Epithelial cell of prostate (primary cell): ENCODE data around the gene PEA15.

Source experiments
- DNase-seq: peaks from one replicate; pipeline ENCODE4 v3.0.0-alpha.2; 2011; ENCODE audit warnings: low read depth, low spot score
- H3K27ac ChIP-seq: fragments of 450-650 bp; 2 replicates; pipeline ENCODE4 v1.5.1; 2017; ENCODE audit warnings: mild to moderate bottlenecking

PEA15 gene

DNA sequence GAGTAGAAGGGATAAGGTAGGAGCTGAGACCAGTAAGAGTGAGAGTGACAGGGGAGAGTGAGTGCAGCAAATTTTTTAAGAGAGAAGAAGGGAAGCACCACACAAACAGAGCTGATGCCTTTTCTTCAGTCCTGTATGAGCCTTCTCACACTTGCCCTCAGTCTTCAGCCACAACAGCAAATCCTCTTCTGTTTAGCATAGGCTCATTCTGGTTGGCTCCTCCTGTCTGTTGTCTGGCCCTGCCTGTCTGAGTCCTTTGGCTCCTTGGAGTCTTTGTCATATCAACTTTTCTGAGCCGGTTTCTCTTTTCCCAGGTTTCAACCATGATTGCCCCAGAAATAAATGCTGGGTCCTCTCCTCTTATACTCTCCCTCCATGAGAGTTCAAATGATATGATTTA is 27.5 kb upstream of the PEA15 start:
- H3K27ac ChIP-seq = no peak overlapping the region
- DNase-seq = no peak

- DNase-seq = no peak
- H3K27ac ChIP-seq = no peak overlapping the region
These were observed 26.5 kb upstream of the PEA15 start for GRCh38 chr1:160178731-160179130.

GRCh38 chr1:160179336-160179735 is 25.8 kb upstream of the PEA15 start:
- no peak overlapping the region for H3K27ac ChIP-seq
- DNase-seq = no peak

GRCh38 chr1:160186246-160186645 is 18.9 kb upstream of the PEA15 start:
- no peak overlapping the region for H3K27ac ChIP-seq
- no peak for DNase-seq

- no peak overlapping the region for H3K27ac ChIP-seq
- DNase-seq = no peak
These were observed 18.5 kb upstream of the PEA15 start for GRCh38 chr1:160186729-160187128.

DNA sequence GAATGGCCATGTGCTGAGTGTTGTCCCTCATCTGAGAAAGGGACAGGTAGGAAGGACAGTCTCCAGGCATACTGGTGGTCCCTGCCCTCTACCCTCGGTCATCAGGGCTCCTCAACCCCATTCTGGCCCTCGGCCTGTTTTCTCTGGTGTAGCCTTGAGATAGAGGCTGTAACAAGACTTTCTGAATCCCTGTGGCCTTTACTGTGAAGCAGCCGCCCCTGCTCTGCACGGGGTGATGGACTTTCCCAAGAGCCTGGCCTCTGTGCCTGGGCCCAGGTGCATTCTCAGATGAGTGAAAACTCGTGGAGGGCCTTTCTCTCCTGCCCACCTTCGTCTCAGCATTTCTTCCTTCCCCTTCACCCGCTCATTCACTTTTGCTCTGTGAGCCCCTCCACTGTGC is 17.8 kb upstream of the PEA15 start:
- H3K27ac ChIP-seq = no peak overlapping the region
- no peak for DNase-seq

DNA sequence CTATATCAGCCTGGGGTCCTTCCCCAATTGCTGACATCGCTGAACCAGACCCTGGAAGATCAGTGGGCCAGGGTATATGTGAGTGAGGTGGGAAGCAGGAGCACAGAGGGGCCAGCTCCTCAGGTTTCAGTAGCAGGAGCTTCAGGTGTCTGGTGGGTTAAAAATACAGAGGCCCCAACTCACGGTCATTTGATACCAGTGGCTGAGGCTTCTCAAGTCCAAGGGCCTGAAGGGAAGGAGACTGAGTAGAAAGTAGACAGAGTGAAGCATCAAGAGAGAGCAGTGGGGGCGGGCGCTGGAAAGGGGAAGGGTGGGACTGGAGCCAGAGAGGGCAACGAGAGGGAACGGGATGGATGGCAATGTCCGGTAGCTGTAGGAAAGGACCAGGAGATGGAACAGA is 16.8 kb upstream of the PEA15 start:
- H3K27ac ChIP-seq = no peak overlapping the region
- no peak for DNase-seq

GRCh38 chr1:160189649-160190625 is 15.2 kb upstream of the PEA15 start, which contains the start of gene CASQ1:
Gene CASQ1, plus strand, starts transcription at chr1:160190575. Its CDS starts 177 bp downstream, at chr1:160190752.
- no peak within 1 kb of the TSS for H3K27ac ChIP-seq
- DNase-seq = no peak

DNA sequence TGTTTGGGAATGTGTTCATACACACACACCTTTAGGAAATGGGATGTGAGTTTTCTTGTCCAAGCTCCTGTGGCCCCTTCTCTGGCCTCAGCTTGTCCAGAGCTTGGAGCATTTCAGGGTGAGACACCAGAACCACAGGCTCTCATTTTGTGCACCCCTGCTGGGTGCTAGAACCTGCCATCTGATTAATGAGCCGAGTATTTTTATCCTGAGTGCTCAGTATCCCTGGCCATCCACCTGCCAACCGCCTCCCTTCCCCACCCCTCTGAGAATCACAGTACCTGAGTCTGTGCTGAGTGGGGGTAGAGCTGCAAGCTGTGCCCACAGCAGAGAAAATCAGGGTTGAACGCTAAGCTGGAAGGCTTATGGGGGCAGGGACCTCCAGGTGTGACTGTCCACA is 13.4 kb upstream of the PEA15 start:
- no peak for DNase-seq
- no peak overlapping the region for H3K27ac ChIP-seq

DNA sequence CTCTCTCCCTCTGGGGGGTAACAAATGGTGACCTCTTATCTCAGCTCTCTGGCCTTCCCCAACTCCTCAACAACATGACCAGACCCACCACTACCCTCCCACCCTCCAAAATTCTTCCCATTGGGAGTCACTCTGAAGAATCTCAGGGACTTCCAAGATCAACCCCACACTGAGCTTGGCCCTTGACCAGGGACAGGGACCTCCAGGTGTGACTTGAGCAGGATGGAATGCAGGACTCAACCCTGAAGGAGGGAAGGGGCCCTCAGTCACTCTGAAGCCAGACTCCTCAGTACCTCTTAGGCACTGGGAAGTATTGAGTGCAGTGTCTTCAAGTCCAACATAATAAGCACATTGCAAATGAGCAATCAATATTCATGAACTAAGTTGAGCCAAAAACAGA is 12.9 kb upstream of the PEA15 start:
- no peak overlapping the region for H3K27ac ChIP-seq
- no peak for DNase-seq

- peak; percentile 18 for DNase-seq
- no peak overlapping the region for H3K27ac ChIP-seq
These were observed 11.9 kb upstream of the PEA15 start for GRCh38 chr1:160193091-160193819.

GRCh38 chr1:160193832-160194736 is 11.1 kb upstream of the PEA15 start:
- no peak for DNase-seq
- H3K27ac ChIP-seq = no peak overlapping the region

GRCh38 chr1:160194737-160195059 is 10.5 kb upstream of the PEA15 start:
- no peak for DNase-seq
- H3K27ac ChIP-seq = no peak overlapping the region

DNA sequence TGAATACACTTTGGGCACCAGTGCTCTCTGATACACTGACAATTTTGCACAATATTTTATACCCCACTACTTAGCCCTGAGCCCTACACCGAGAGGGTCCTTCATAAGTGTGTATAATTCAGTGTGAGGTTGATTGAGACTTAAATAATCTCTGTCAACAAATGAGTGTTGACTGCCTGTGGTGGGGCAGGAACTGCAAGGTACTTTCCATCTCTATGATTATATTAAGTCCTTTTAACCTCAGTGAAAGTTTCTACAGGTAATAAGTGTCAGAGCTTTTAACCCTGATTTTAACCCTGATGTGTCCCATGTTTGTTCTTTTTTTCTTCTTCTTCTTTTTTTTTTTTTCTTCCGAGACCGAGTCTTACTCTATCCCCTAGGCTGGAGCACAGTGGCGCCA is 9.0 kb upstream of the PEA15 start:
- no peak for DNase-seq
- no peak overlapping the region for H3K27ac ChIP-seq

DNA sequence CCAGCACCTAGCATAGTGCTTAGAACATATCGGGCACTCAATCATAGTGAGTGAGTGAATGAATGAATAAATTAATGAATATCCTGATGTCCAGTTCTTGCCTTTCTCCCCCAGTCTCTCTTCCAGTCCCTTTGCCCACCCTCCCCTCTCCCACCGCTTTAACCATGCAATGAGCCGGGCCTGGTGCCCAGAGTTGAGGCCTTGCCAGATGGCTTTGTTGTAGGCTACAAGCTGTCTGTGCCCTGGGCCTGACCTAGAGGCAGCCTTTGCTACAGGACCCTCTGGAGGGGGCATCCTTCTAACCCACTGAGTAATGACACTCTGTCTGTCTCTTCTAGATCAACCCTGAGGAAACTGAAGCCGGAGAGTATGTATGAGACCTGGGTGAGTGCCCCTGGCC is 8.0 kb upstream of the PEA15 start:
- no peak for DNase-seq
- H3K27ac ChIP-seq = no peak overlapping the region

- no peak for DNase-seq
- H3K27ac ChIP-seq = no peak overlapping the region
These were observed 4.4 kb upstream of the PEA15 start for GRCh38 chr1:160200786-160201185.

DNA sequence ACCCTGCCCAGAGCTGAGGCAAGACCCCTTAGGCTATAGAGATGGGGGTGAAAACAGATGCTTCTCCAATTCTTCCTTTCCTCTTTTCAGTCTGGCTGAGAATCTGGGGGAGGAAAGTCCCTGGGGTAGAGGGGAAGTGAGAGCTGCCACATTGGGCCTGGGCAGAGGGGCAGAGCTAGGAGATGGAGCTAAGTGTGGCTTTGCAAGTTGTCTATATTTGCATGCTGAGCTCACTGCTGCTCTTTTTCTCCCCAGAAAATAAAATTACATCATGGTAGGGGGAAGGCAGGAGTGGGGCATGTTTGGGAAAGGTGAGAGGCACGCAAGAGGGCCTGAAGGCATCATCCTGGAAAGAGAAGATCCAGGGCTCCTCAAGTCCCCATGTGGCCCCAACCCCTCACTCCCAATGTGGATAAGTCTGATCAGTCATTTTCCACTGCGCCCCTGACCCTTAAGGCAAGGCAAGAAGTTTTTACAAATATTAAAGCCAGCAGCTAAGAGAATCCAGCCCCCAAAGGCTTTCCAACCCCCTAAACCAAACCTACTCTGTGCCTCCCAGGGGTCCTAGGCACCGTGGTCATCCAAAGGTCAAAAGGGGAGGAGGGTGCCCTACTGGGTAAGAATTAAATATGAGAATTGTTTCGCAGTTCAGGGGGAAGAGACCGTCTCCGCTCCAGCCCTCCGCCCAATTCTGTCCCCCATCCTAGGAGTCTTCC is 500 bp upstream of the PEA15 start:
- no peak for DNase-seq
- peak overlapping the region; percentile 94 for H3K27ac ChIP-seq

GRCh38 chr1:160206036-160206389 is 829 bp downstream of the PEA15 start:
- DNase-seq = no peak
- peak overlapping the region; percentile 94 for H3K27ac ChIP-seq

GRCh38 chr1:160206421-160207117 is 1.4 kb downstream of the PEA15 start:
- peak overlapping the region; percentile 94 for H3K27ac ChIP-seq
- no peak for DNase-seq
